ENCODE results near the gene CSTF3.
"Not testable (repeated sequence)": the region's sequence is repeated elsewhere in the genome, so short reads cannot be mapped to it uniquely, and the experiment has no call there.

CSTF3 gene

GRCh38 chr11:33160136-33160535 is 1.1 kb downstream of the CSTF3 start:
- no peak for DNase-seq

- not testable (repeated sequence) for DNase-seq
Measured at GRCh38 chr11:33159378-33159867, 1.9 kb downstream of the CSTF3 start.

GRCh38 chr11:33158596-33159275 is 2.5 kb downstream of the CSTF3 start:
- DNase-seq = no peak

- no peak for DNase-seq
Measured at GRCh38 chr11:33157103-33158027, 3.9 kb downstream of the CSTF3 start.

- no peak for DNase-seq
Measured at GRCh38 chr11:33151399-33151798, 9.9 kb downstream of the CSTF3 start.

GRCh38 chr11:33147559-33147958 is 13.7 kb downstream of the CSTF3 start:
- DNase-seq = no peak

GRCh38 chr11:33135768-33136443 is 25.4 kb downstream of the CSTF3 start:
- no peak for DNase-seq

GRCh38 chr11:33135216-33135615 is 26.1 kb downstream of the CSTF3 start:
- DNase-seq = no peak

- DNase-seq = no peak
Measured at GRCh38 chr11:33134276-33134675, 27.0 kb downstream of the CSTF3 start.

GRCh38 chr11:33133761-33134160 is 27.5 kb downstream of the CSTF3 start:
- DNase-seq = no peak

- DNase-seq = no peak
Measured at GRCh38 chr11:33132510-33132909, 28.8 kb downstream of the CSTF3 start.

- DNase-seq = no peak
Measured at GRCh38 chr11:33128739-33129138, 32.5 kb downstream of the CSTF3 start.

- no peak for DNase-seq
Measured at GRCh38 chr11:33125611-33126010, 35.7 kb downstream of the CSTF3 start.

GRCh38 chr11:33125025-33125424 is 36.3 kb downstream of the CSTF3 start:
- DNase-seq = no peak

GRCh38 chr11:33122696-33123095 is 38.6 kb downstream of the CSTF3 start:
- not testable (repeated sequence) for DNase-seq

- no peak for DNase-seq
Measured at GRCh38 chr11:33116535-33116934, 44.7 kb downstream of the CSTF3 start.

GRCh38 chr11:33110083-33110482 is 51.2 kb downstream of the CSTF3 start:
- no peak for DNase-seq

GRCh38 chr11:33109294-33109895 is 51.9 kb downstream of the CSTF3 start:
- DNase-seq = no peak

GRCh38 chr11:33103836-33104235 is 57.4 kb downstream of the CSTF3 start:
- no peak for DNase-seq

- no peak for DNase-seq
Measured at GRCh38 chr11:33094157-33094556, 67.1 kb downstream of the CSTF3 start.

GRCh38 chr11:33089776-33090175 is 71.5 kb downstream of the CSTF3 start:
- no peak for DNase-seq

GRCh38 chr11:33086017-33086416 is 75.3 kb downstream of the CSTF3 start:
- DNase-seq = no peak

GRCh38 chr11:33083918-33084317 is 77.4 kb downstream of the CSTF3 start:
- DNase-seq = no peak

All from activated CD4-positive, alpha-beta T cell treated with anti-CD3 and anti-CD28 coated beads for 48 hours (primary cell).